Esophagus muscularis mucosa (tissue), 4 donors: ENCODE data around the gene SMAD5. TPM values are rescaled to one million over a fixed set of nuclear protein-coding genes. Genes with fewer than 3 reads are reported as not detected.

ENCODE experiments used
- DNase-seq: peaks from one replicate; pipeline ENCODE4 v3.0.0-alpha.2; 2017; ENCODE audit errors: extremely low spot score
- H3K27ac ChIP-seq, 4 donors: fragments of 200-600 bp; sonication (generic); replicated peaks in 1 of 4; 1 replicate in 3 of 4; 2 replicates in 1 of 4; pipeline ENCODE4 v1.5.1; 2016 to 2019; ENCODE audit warnings: mild to moderate bottlenecking in 1 of 4
- H3K27me3 ChIP-seq, 4 donors: fragments of 200-600 bp; sonication (generic); one replicate each; pipeline versions ENCODE4 v1.5.1 to v1.6.0; 2016 to 2019
- H3K36me3 ChIP-seq, 4 donors: fragments of 200-600 bp; sonication (generic); one replicate each; pipeline ENCODE4 v1.5.1; 2016 to 2019
- H3K4me1 ChIP-seq, 4 donors: fragments of 200-600 bp; sonication (generic); one replicate each; pipeline ENCODE4 v1.5.1; 2016 to 2019
- H3K4me3 ChIP-seq, 4 donors: fragments of 200-600 bp; sonication (generic); 1 replicate in 2 of 4; 2 replicates in 2 of 4; pipeline ENCODE4 v1.5.1; 2016 to 2019; ENCODE audit warnings: mild to moderate bottlenecking in 4 of 4, moderate library complexity in 1 of 4
- H3K9me3 ChIP-seq, 4 donors: fragments of 200-600 bp; sonication (generic); 1 replicate in 3 of 4; 2 replicates in 1 of 4; pipeline ENCODE4 v1.5.1; 2016 to 2019
- EP300 ChIP-seq: sonication (generic); formaldehyde crosslinking; IDR thresholded peaks from one replicate; pipeline ENCODE4 v1.6.1; 2017; ENCODE audit warnings: antibody characterized with exemption
- POLR2A ChIP-seq: fragments of 450-650 bp; IDR thresholded peaks from one replicate; pipeline ENCODE4 v1.6.1; 2017; ENCODE audit warnings: antibody characterized with exemption, moderate library complexity, mild to moderate bottlenecking, low read depth
- POLR2AphosphoS5 ChIP-seq, 2 donors: sonication (generic); formaldehyde crosslinking; IDR thresholded peaks; one replicate each; pipeline ENCODE4 v1.6.1; 2017; ENCODE audit warnings: antibody characterized with exemption in 2 of 2
- WGBS: methylation state at CpG from one replicate; pipeline ENCODE4 v1.1.5; 2018; 5-methylcytosine and 5-hydroxymethylcytosine counted together
- intact Hi-C: fragments of 100-400 bp; cut with DNase I; formaldehyde crosslinking; loops from one replicate; pipeline ENCODE4 v1.15.1; 2023
- small RNA-seq, 3 donors: library from RNA; depleted of rRNA; stranded (forward); fragments of <200 nt; gene quantifications; one replicate each; pipeline ENCODE3, GENCODE V24; 2016
- total RNA-seq, 4 donors: library from RNA; depleted of rRNA; stranded (reverse); fragments of >200 nt; gene quantifications; one replicate each; pipeline versions ENCODE4 v1.1.0 to v1.2.1, GENCODE V29; 2016
- TF ChIP-seq, protein P1 (sequence below), 3 experiments: fragments of 200-600 bp in 2 of 3; fragments of 450-650 bp in 1 of 3; sonication (generic) in 2 of 3; IDR thresholded peaks; one replicate each; pipeline ENCODE4 v1.5.1; 2017 to 2019; ENCODE audit warnings: antibody characterized with exemption in 3 of 3, mild to moderate bottlenecking in 2 of 3, moderate library complexity in 1 of 3

The SMAD5 gene
- total RNA-seq, 4 donors from 2014 or later: 42.4 to 47.9 (median 46.3) TPM

DNA sequence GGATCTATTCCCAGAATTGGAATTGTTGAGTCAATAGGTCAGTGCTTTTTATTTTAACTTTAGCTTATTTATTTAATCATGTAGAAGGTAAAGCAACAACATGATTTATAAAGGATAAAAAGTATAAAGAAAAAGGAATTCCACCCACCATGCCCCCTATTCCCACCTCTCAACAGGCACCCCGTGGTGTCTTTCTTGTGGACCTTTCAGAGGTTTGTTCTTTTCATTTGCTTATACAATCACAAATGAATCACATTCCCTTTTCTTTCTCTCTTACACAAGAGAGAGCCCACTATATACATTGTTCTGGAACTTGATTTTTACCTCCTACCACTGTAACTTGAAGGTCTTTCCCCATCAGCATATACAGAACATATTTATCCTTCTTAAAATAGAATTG, 97.5 kb downstream of the SMAD5 start:
- 26% methylated on average over 1 of the region's 1 CpG for WGBS
- Histone ChIP-seq H3K9me3 (no peaks in the 10 kb centered on the region), H3K4me1 (no peaks in the 10 kb centered on the region), H3K36me3 (no peaks in the 10 kb centered on the region), H3K27me3 (no peaks in the 10 kb centered on the region), H3K4me3 (no peak overlapping the region), H3K27ac (no peak overlapping the region)
- intact Hi-C loops: no loop called here
- TF ChIP-seq POLR2A: no peak
- no peak for TF ChIP-seq POLR2AphosphoS5 (IDR thresholded peaks at IDR 0.05)
- TF ChIP-seq, protein P1, sequence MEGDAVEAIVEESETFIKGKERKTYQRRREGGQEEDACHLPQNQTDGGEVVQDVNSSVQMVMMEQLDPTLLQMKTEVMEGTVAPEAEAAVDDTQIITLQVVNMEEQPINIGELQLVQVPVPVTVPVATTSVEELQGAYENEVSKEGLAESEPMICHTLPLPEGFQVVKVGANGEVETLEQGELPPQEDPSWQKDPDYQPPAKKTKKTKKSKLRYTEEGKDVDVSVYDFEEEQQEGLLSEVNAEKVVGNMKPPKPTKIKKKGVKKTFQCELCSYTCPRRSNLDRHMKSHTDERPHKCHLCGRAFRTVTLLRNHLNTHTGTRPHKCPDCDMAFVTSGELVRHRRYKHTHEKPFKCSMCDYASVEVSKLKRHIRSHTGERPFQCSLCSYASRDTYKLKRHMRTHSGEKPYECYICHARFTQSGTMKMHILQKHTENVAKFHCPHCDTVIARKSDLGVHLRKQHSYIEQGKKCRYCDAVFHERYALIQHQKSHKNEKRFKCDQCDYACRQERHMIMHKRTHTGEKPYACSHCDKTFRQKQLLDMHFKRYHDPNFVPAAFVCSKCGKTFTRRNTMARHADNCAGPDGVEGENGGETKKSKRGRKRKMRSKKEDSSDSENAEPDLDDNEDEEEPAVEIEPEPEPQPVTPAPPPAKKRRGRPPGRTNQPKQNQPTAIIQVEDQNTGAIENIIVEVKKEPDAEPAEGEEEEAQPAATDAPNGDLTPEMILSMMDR (IDR thresholded peaks at IDR 0.05): no peak
- no peak for TF ChIP-seq EP300
- DNase-seq: no peak

- intact Hi-C loops: no loop called here
- 89% methylated on average over 6 of the region's 6 CpGs for WGBS
- no peak overlapping the region for H3K4me3 ChIP-seq
- no peaks in the 10 kb centered on the region for H3K4me1 ChIP-seq
- no peaks in the 10 kb centered on the region for H3K27me3 ChIP-seq
- no peak overlapping the region for H3K27ac ChIP-seq
- no peak for TF ChIP-seq EP300
- no peak for TF ChIP-seq POLR2AphosphoS5 (IDR thresholded peaks at IDR 0.05)
- TF ChIP-seq, protein P1 (IDR thresholded peaks at IDR 0.05): no peak
- TF ChIP-seq POLR2A: no peak
- H3K36me3 ChIP-seq: no peaks in the 10 kb centered on the region
- no peaks in the 10 kb centered on the region for H3K9me3 ChIP-seq
- no peak for DNase-seq
Observed at GRCh38 chr5:136232316-136232715, 99.7 kb downstream of the SMAD5 start.

Small RNA genes lying within 50 kb of the gene (small RNA-seq; reads per million reads assigned to genes)
- gene RF02173: 0 reads per million in 3 donors
- gene RF02175: 0 reads per million in 3 donors
- gene RF02176: 0 reads per million in 3 donors

Other genes with a start within 250 kb of the SMAD5 start
- gene IL9, start 237.0 kb upstream of the SMAD5 start, total RNA-seq: not detected
- gene LECT2, start 177.9 kb upstream of the SMAD5 start, total RNA-seq: not detected
- gene TGFBI, start 103.9 kb upstream of the SMAD5 start, total RNA-seq: 100 to 1,000 TPM in 2 of 4 donors, 10 to 100 TPM in 2; 62.3 to 128 (median 92.9) TPM
- gene SMIM32, start 60.3 kb downstream of the SMAD5 start, total RNA-seq: not detected
- gene TRPC7, start 232.7 kb downstream of the SMAD5 start, total RNA-seq: under 1 TPM in 1 of 4 donors, not detected in 3; 0.29 TPM